K562 (cell line): ENCODE measurements around the gene STK25. TPM values are rescaled to one million over a fixed set of nuclear protein-coding genes. Genes with fewer than 3 reads are reported as not detected.

ENCODE experiments used
- BRD9 ChIP-seq: fragments of 450-650 bp; IDR thresholded peaks from 2 replicates; pipeline ENCODE4 v1.6.1; 2018; ENCODE audit warnings: low read depth; ENCODE audit not compliant: partially characterized antibody
- COPS2 ChIP-seq: fragments of 450-650 bp; conservative IDR thresholded peaks from 2 replicates; pipeline ENCODE4 v1.6.1; 2016; ENCODE audit warnings: mild to moderate bottlenecking, moderate library complexity
- SMARCE1 ChIP-seq: fragments of 450-650 bp; IDR thresholded peaks from 2 replicates; pipeline ENCODE4 v1.7.1; 2016; ENCODE audit warnings: mild to moderate bottlenecking
- TRIM25 ChIP-seq: fragments of 450-650 bp; IDR thresholded peaks from 2 replicates; pipeline ENCODE4 v1.7.0; 2016; ENCODE audit warnings: borderline replicate concordance
- YBX1 ChIP-seq: fragments of 450-650 bp; IDR thresholded peaks from 2 replicates; pipeline ENCODE4 v1.7.1; 2016; ENCODE audit warnings: mild to moderate bottlenecking
- ZNF696 ChIP-seq: fragments of 250-450 bp; sonication (Bioruptor Pico); conservative IDR thresholded peaks from 2 replicates; pipeline ENCODE4 v1.4.0; 2020; ENCODE audit warnings: mild to moderate bottlenecking, moderate library complexity
- ZNF699 ChIP-seq: fragments of 250-450 bp; sonication (Bioruptor Pico); IDR thresholded peaks from 2 replicates; pipeline ENCODE4 v1.8.0; 2021; ENCODE audit warnings: mild to moderate bottlenecking, moderate library complexity; ENCODE audit not compliant: insufficient replicate concordance
- polyA plus RNA-seq, 8 experiments: library from polyadenylated mRNA; depleted of rRNA in 4 of 8; stranded (reverse) in 5 of 8; unstranded in 3 of 8; fragments of >200 nt; fragmentation: Nextera tagmentation in 2 of 8; fragmentation: Illumina TruSeq in 1 of 8; extraction: Ambion mirVana in 2 of 8; extraction: Trizol in 1 of 8; gene quantifications; 2 replicates each; pipeline versions ENCODE4 v1.2.1 to v1.2.3, GENCODE V29; 2011 to 2014; ENCODE audit warnings: inconsistent platforms in 1 of 8, missing spikeins in 1 of 8
- total RNA-seq, 7 experiments: library from RNA; depleted of rRNA in 6 of 7; stranded (reverse); fragments of >200 nt in 6 of 7; fragmentation: Illumina TruSeq in 2 of 7; extraction: Trizol in 2 of 7; gene quantifications; 2 replicates each; pipeline versions ENCODE4 v1.2.1 to v1.2.3, GENCODE V29; 2011 to 2021; ENCODE audit warnings: low replicate concordance in 1 of 7
- TF ChIP-seq, protein P1 (sequence below): fragments of 450-650 bp; IDR thresholded peaks from 2 replicates; pipeline ENCODE4 v1.6.1; 2016; ENCODE audit warnings: mild to moderate bottlenecking, moderate library complexity
- TF ChIP-seq, protein P2 (sequence below): sonication (generic); formaldehyde crosslinking; IDR thresholded peaks from 2 replicates; pipeline ENCODE4 v1.8.0; 2022; ENCODE audit warnings: mild to moderate bottlenecking, missing genetic modification reagents

STK25 gene
- total and polyA plus RNA-seq, 9 of the 15 experiments (the other 6 are each of a cell fraction or from before 2014, with no cell fraction given), result 5.4 to 177 (median 116) TPM

- TF ChIP-seq, protein P1, sequence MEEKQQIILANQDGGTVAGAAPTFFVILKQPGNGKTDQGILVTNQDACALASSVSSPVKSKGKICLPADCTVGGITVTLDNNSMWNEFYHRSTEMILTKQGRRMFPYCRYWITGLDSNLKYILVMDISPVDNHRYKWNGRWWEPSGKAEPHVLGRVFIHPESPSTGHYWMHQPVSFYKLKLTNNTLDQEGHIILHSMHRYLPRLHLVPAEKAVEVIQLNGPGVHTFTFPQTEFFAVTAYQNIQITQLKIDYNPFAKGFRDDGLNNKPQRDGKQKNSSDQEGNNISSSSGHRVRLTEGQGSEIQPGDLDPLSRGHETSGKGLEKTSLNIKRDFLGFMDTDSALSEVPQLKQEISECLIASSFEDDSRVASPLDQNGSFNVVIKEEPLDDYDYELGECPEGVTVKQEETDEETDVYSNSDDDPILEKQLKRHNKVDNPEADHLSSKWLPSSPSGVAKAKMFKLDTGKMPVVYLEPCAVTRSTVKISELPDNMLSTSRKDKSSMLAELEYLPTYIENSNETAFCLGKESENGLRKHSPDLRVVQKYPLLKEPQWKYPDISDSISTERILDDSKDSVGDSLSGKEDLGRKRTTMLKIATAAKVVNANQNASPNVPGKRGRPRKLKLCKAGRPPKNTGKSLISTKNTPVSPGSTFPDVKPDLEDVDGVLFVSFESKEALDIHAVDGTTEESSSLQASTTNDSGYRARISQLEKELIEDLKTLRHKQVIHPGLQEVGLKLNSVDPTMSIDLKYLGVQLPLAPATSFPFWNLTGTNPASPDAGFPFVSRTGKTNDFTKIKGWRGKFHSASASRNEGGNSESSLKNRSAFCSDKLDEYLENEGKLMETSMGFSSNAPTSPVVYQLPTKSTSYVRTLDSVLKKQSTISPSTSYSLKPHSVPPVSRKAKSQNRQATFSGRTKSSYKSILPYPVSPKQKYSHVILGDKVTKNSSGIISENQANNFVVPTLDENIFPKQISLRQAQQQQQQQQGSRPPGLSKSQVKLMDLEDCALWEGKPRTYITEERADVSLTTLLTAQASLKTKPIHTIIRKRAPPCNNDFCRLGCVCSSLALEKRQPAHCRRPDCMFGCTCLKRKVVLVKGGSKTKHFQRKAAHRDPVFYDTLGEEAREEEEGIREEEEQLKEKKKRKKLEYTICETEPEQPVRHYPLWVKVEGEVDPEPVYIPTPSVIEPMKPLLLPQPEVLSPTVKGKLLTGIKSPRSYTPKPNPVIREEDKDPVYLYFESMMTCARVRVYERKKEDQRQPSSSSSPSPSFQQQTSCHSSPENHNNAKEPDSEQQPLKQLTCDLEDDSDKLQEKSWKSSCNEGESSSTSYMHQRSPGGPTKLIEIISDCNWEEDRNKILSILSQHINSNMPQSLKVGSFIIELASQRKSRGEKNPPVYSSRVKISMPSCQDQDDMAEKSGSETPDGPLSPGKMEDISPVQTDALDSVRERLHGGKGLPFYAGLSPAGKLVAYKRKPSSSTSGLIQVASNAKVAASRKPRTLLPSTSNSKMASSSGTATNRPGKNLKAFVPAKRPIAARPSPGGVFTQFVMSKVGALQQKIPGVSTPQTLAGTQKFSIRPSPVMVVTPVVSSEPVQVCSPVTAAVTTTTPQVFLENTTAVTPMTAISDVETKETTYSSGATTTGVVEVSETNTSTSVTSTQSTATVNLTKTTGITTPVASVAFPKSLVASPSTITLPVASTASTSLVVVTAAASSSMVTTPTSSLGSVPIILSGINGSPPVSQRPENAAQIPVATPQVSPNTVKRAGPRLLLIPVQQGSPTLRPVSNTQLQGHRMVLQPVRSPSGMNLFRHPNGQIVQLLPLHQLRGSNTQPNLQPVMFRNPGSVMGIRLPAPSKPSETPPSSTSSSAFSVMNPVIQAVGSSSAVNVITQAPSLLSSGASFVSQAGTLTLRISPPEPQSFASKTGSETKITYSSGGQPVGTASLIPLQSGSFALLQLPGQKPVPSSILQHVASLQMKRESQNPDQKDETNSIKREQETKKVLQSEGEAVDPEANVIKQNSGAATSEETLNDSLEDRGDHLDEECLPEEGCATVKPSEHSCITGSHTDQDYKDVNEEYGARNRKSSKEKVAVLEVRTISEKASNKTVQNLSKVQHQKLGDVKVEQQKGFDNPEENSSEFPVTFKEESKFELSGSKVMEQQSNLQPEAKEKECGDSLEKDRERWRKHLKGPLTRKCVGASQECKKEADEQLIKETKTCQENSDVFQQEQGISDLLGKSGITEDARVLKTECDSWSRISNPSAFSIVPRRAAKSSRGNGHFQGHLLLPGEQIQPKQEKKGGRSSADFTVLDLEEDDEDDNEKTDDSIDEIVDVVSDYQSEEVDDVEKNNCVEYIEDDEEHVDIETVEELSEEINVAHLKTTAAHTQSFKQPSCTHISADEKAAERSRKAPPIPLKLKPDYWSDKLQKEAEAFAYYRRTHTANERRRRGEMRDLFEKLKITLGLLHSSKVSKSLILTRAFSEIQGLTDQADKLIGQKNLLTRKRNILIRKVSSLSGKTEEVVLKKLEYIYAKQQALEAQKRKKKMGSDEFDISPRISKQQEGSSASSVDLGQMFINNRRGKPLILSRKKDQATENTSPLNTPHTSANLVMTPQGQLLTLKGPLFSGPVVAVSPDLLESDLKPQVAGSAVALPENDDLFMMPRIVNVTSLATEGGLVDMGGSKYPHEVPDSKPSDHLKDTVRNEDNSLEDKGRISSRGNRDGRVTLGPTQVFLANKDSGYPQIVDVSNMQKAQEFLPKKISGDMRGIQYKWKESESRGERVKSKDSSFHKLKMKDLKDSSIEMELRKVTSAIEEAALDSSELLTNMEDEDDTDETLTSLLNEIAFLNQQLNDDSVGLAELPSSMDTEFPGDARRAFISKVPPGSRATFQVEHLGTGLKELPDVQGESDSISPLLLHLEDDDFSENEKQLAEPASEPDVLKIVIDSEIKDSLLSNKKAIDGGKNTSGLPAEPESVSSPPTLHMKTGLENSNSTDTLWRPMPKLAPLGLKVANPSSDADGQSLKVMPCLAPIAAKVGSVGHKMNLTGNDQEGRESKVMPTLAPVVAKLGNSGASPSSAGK, result peak; percentile 73
- TF ChIP-seq COPS2 (no peak), SMARCE1 (no peak), YBX1 (no peak), BRD9 (no peak), ZNF696 (CRISPR knock-in tag) (no peak), TRIM25 (no peak), ZNF699 (no peak)
- TF ChIP-seq, protein P2, sequence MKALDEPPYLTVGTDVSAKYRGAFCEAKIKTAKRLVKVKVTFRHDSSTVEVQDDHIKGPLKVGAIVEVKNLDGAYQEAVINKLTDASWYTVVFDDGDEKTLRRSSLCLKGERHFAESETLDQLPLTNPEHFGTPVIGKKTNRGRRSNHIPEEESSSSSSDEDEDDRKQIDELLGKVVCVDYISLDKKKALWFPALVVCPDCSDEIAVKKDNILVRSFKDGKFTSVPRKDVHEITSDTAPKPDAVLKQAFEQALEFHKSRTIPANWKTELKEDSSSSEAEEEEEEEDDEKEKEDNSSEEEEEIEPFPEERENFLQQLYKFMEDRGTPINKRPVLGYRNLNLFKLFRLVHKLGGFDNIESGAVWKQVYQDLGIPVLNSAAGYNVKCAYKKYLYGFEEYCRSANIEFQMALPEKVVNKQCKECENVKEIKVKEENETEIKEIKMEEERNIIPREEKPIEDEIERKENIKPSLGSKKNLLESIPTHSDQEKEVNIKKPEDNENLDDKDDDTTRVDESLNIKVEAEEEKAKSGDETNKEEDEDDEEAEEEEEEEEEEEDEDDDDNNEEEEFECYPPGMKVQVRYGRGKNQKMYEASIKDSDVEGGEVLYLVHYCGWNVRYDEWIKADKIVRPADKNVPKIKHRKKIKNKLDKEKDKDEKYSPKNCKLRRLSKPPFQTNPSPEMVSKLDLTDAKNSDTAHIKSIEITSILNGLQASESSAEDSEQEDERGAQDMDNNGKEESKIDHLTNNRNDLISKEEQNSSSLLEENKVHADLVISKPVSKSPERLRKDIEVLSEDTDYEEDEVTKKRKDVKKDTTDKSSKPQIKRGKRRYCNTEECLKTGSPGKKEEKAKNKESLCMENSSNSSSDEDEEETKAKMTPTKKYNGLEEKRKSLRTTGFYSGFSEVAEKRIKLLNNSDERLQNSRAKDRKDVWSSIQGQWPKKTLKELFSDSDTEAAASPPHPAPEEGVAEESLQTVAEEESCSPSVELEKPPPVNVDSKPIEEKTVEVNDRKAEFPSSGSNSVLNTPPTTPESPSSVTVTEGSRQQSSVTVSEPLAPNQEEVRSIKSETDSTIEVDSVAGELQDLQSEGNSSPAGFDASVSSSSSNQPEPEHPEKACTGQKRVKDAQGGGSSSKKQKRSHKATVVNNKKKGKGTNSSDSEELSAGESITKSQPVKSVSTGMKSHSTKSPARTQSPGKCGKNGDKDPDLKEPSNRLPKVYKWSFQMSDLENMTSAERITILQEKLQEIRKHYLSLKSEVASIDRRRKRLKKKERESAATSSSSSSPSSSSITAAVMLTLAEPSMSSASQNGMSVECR (CRISPR knock-in tag), result no peak; the same call in none of the 2 replicates
Observed at GRCh38 chr2:241507430-241508239, 749 bp downstream of the STK25 start (continued).
